ENCODE measurements around the gene GPR176. TPM values are rescaled to one million over a fixed set of nuclear protein-coding genes. Genes with fewer than 3 reads are reported as not detected.

GPR176 gene
- polyA plus RNA-seq, 4 donors, result 14.2 to 17.7 (median 15.1) TPM

Other genes with a start within 250 kb of the GPR176 start
- gene FSIP1, start 137.4 kb downstream of the GPR176 start, polyA plus RNA-seq (ENCODE audit: insufficient read length in 4 of 4), result 1 to 10 TPM; 1.8 to 2.8 (median 2.0) TPM
- gene EIF2AK4, start 13.8 kb upstream of the GPR176 start, polyA plus RNA-seq (ENCODE audit: insufficient read length in 4 of 4), result 10 to 100 TPM; 49.6 to 67.6 (median 56.9) TPM
- 100 to 1,000 TPM; 571 to 622 (median 600) TPM for gene SRP14, start 118.9 kb upstream of the GPR176 start, polyA plus RNA-seq (ENCODE audit: insufficient read length in 4 of 4)
- 10 to 100 TPM; 39.0 to 43.6 (median 42.2) TPM for gene BMF, start 188.6 kb upstream of the GPR176 start, polyA plus RNA-seq (ENCODE audit: insufficient read length in 4 of 4)
- 10 to 100 TPM; 27.1 to 31.3 (median 29.6) TPM for gene BUB1B, start 240.8 kb upstream of the GPR176 start, polyA plus RNA-seq (ENCODE audit: insufficient read length in 4 of 4)